Thyroid gland (tissue), 4 donors: ENCODE results near the gene EPC1.
"Not testable (repeated sequence)": the region's sequence is repeated elsewhere in the genome, so short reads cannot be mapped to it uniquely, and the experiment has no call there.

Experiments used
- CTCF ChIP-seq, 6 experiments: fragments of 200-600 bp in 3 of 6; fragments of 450-650 bp in 3 of 6; sonication (generic) in 3 of 6; IDR thresholded peaks; one replicate each; pipeline ENCODE4 v1.5.1; 2016 to 2019; ENCODE audit warnings: antibody characterized with exemption in 6 of 6, mild to moderate bottlenecking in 2 of 6, inconsistent platforms in 1 of 6, moderate library complexity in 1 of 6
- POLR2A ChIP-seq, 2 donors: fragments of 450-650 bp; IDR thresholded peaks; one replicate each; pipeline ENCODE4 v1.6.1; 2017; ENCODE audit warnings: antibody characterized with exemption in 2 of 2, mild to moderate bottlenecking in 2 of 2, moderate library complexity in 1 of 2

DNA sequence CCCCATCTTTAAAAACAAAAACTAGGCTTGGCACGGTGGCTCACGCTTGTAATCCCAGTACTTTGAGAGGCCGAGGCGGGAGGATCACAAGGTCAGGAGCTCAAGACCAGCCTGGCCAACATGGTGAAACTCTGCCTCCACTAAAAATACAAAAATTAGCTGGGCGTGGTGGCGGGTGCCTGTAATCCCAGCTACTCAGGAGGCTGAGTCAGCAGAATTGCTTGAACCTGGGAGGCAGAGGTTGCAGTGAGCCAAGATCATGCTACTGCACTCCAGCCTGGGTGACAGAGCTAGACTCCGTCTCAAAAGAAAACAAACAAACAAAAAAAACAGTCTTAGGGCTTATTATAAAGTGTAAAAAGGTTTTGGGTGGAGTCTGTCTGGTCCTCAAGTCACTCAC lies 117.2 kb downstream of the EPC1 start:
- TF ChIP-seq CTCF, POLR2A (IDR thresholded peaks at IDR 0.05): not testable (repeated sequence)
